AML-193 (cell line): Measurements from ENCODE around the gene CYB561D2.

Experiments used
- DNase-seq, 2 experiments: peaks; one replicate each; lab custom pipeline; 2025; lab: John Stamatoyannopoulos, UW

The CYB561D2 gene

GRCh38 chr3:50365080-50365841 lies 14.6 kb downstream of the CYB561D2 start:
- DNase-seq, result no peak

DNA sequence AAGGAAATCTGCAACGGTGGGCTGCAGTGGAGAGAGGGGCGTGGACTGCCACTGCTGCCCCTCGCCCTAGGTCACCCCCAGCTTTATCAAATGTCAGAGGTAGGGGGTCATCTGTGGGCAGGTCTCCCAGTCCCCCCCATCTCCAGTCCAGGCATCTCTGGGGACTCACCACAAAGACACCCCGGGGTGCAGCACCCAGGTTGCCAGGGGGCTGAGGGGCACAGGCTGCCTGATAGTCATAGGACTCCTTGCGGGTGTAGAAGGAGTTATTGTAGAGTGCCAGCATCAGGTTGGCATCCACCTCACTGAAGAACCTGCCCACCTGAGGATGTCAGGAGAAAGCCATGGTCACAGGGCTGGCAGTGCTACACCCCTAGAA lies 15.2 kb downstream of the CYB561D2 start:
- DNase-seq, result no peak

- DNase-seq, result no peak
Observed at GRCh38 chr3:50369012-50369670, 18.5 kb downstream of the CYB561D2 start.

GRCh38 chr3:50370594-50370993 lies 19.9 kb downstream of the CYB561D2 start:
- peak in 1 of 2 experiments; percentile 20 for DNase-seq

DNA sequence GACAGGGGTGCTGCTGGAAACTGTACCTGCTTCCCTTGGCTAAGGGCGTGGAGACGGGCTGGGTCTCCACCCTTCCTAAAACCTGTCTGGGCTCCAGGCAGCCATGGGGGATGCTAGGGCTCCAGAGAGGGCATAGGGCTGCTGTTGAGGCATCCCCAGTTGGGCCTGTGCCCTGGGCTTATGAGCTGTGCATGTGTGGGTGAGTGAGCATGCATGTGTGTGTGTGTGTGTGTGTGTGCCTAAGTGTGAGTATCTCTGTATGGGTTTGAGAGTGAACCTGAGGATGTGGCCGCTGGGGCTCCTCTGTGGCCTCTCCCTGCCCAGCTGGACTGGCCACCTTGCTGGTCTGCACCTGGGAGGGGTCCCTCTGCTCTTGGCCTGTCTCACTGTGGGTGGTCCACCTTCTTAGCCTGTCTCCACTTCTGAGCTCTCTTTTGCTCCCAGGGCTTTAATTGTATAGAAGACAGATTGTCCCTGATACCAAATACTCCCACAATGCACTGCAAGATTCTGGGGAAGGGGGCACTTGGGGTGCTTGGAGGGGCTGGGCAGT lies 20.5 kb downstream of the CYB561D2 start:
- no peak for DNase-seq

DNA sequence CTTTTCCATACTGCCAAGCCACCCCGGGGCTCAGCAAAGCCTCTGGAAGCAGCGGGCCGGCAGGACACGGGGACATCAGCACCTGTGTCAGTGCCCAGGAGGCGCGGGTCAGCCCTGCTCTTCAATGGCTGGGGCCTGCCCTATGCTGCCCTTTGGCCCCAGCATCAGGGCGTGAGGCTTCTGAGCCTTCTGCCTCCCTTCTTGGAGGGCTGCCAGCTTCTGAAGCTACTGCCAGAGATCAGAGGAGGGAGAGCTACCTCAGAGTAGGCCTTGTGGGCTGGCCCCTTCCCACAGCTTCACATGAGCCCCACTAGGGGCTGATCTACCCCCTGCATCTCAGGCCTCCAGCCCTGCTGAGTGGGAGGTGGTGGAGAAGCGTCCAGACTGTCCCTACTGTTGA lies 21.7 kb downstream of the CYB561D2 start:
- no peak for DNase-seq

- no peak for DNase-seq
Observed at GRCh38 chr3:50373146-50374051, 22.7 kb downstream of the CYB561D2 start.

GRCh38 chr3:50374363-50375257 lies 23.9 kb downstream of the CYB561D2 start:
- DNase-seq, result no peak

GRCh38 chr3:50375258-50375931 lies 24.7 kb downstream of the CYB561D2 start:
- DNase-seq, result no peak

- DNase-seq, result no peak
Observed at GRCh38 chr3:50378024-50378423, 27.4 kb downstream of the CYB561D2 start.

DNA sequence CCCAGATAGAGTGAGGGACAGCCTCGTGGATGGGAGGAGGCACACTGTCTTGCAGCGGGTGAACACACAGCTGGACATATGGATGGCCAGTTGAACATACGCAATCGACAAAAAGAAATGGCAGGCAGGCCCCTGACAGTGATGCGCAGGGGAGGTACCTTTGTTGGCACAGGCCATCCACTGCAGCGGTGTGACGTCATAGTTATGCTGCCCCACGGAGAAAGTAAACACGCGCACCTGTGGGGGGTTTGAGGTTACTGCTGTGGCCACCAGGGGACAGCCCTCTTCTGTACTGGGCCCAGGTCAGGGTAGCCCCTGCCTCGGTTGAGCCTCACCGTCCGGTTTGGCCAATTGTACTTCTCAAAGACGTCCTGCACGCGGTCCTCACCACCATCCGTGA lies 28.1 kb downstream of the CYB561D2 start:
- no peak for DNase-seq

GRCh38 chr3:50380405-50381085 lies 29.9 kb downstream of the CYB561D2 start:
- DNase-seq, result no peak

DNA sequence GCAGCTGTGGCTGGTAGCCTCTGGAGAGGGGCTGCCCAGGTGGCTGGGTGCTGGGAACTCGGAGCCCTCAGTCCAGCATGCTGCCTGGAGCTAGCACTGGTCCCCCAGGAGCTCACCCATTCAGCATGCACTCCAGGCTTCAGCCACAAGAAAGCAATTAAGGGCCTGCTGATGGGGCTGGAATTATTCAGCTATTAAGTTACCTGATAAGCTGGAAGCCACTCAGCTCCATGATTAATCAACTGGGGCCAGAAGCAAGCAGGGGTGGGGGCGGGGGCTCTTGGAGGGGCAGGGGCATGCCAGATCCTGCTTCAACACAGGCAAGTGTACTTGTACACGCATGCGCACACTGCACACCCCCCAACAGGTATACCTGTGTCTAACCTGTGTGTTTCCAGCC lies 30.7 kb downstream of the CYB561D2 start:
- no peak for DNase-seq

- DNase-seq, result no peak
Observed at GRCh38 chr3:50382722-50383121, 32.1 kb downstream of the CYB561D2 start.

DNA sequence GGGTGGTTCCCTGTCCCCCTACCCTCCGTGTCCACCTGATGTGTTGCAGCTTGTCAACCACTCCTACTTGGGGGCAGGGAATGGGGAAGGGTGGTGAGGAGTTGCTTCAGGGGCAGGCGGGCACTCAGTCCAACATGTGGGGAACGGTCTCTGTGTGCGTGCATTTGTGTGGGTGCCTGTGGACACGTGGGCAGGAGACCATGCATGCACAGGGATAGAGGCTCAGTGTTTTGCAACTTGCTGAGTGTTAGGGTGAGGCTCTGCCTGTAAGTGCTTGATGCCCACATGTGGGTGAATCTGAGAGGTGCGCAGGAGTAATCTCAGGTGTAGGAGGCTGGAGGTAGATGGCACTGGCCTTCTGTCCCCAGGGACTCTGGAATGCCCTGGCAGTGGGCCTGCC lies 33.1 kb downstream of the CYB561D2 start:
- no peak for DNase-seq

- no peak for DNase-seq
Observed at GRCh38 chr3:50385754-50386153, 35.1 kb downstream of the CYB561D2 start.

DNA sequence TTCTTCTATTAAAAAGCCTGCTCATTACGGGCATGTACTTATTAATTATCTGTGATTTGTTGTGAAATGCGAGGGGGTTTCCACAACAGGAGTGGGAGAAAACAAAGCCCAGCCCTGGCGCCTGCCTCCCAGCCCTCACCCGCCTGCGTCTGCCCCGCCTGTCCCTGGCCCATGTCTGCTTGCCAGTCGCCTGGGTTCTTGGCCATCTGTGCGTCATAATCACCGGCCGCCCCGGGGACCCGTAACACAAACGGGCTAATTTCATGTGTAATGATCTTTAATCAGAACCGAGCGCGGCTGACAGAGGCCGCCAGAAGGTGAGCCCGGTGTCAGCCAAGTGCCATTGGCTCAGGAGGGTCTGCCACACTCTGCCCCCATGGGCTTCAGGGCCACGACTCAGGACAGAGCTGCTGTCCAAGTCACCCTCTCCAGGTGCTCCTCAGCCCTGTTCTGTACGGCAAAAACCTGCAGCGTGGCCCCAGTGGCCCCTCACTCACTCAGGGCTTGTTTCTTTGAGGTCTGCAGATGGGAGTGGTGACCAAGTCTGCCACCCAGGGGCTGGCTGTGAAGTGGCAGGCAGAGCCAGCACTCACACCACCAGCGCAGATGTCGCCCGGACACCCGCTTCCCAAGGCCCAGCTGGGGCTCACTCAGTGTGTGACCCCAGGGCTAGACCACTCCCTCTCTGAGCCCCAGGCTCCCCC lies 37.5 kb downstream of the CYB561D2 start:
- no peak for DNase-seq

- DNase-seq, result no peak
Observed at GRCh38 chr3:50388720-50389413, 38.2 kb downstream of the CYB561D2 start.

GRCh38 chr3:50389414-50389767 lies 38.7 kb downstream of the CYB561D2 start:
- no peak for DNase-seq
